Activated CD4-positive, alpha-beta T cell treated with anti-CD3 and anti-CD28 coated beads, Interleukin-2, amount 10 ng/mL, durations not matched to agents 24 days and 14 days (primary cell): ENCODE results near the gene C19orf25. TPM values are rescaled to one million over a fixed set of nuclear protein-coding genes. Genes with fewer than 3 reads are reported as not detected.
"Not testable (repeated sequence)": the region's sequence is repeated elsewhere in the genome, so short reads cannot be mapped to it uniquely, and the experiment has no call there.

Experiments
- DNase-seq: peaks from one replicate; pipeline ENCODE4 v3.0.0; 2022
- H3K27ac Mint-ChIP-seq: one replicate; pipeline ENCODE4 v1.8.0; 2022; ENCODE audit warnings: mild to moderate bottlenecking, mixed read lengths
- H3K27me3 Mint-ChIP-seq: one replicate; pipeline ENCODE4 v1.8.0; 2022; ENCODE audit warnings: mixed read lengths
- H3K36me3 Mint-ChIP-seq: one replicate; pipeline ENCODE4 v1.8.0; 2022; ENCODE audit warnings: low read depth, mild to moderate bottlenecking, mixed read lengths
- H3K4me1 Mint-ChIP-seq: one replicate; pipeline ENCODE4 v1.8.0; 2021; ENCODE audit warnings: mixed read lengths
- H3K4me3 Mint-ChIP-seq: one replicate; pipeline ENCODE4 v1.8.0; 2022; ENCODE audit warnings: mild to moderate bottlenecking, moderate library complexity, mixed read lengths
- H3K9me3 Mint-ChIP-seq: one replicate; pipeline ENCODE4 v1.8.0; 2021; ENCODE audit warnings: mixed read lengths
- intact Hi-C: fragments of 100-400 bp; cut with micrococcal nuclease; formaldehyde crosslinking; loops from one replicate; pipeline ENCODE4 v1.15.1; 2023
- total RNA-seq: library from RNA; stranded (reverse); gene quantifications from 2 replicates; pipeline ENCODE4 v1.2.3, GENCODE V29; 2022

The C19orf25 gene
- total RNA-seq, 1 donor from 2014 or later, result 38.0 TPM

DNA sequence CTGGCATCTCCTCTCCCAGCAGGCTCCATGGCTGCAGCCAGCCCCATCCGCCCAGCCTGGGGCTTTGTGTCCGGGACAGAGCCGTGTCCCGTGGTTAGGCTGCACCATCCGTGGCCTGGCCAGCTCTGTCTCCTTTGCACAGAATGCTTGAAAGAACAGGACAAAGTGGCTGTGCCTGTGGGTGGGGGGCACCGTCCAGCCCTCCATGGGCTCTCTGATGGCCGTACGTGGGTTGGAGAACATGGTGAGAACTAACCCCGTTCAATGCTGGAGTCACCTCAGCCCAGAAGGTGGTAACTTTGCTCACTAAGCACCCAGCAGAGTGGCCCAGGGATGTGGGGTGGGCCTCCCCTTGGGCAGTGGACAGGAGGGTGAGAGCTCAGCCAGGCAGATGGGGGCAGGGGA, 38.0 kb downstream of the C19orf25 start:
- Mint-ChIP-seq H3K4me1 (peaks cover 21% of the 10 kb centered on the region), H3K4me3 (peak overlapping the region; percentile 93), H3K9me3 (no peaks in the 10 kb centered on the region), H3K36me3 (peaks cover 43% of the 10 kb centered on the region), H3K27me3 (peaks cover 2% of the 10 kb centered on the region), H3K27ac (peak overlapping the region; percentile 62)
- DNase-seq, result no peak
- intact Hi-C loops, result no loop called here

DNA sequence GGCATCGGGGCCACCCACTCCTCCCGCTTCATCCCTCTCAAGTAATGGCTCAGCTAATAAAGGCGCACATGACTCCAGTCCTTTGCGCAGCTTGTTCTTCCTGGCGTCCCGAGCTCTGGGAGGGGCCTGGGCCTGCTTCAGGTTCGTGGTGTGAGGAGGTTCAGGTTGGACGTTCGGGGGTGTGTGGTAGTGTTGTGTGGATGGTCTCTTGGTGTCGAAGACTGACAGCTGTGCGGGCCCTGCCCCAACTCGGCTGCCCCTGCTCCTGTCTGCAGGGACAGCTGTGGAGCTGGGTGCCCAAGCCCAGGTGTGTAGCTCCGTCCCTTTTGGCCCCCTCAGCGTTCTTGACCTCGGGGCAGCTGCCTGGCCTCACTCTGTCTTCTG, 38.6 kb downstream of the C19orf25 start:
- intact Hi-C loops, result no loop called here
- Mint-ChIP-seq H3K27me3 (peaks cover under 1% of the 10 kb centered on the region), H3K36me3 (peaks cover 44% of the 10 kb centered on the region), H3K4me1 (peaks cover 21% of the 10 kb centered on the region), H3K4me3 (peak overlapping the region; percentile 93), H3K27ac (peak overlapping the region; percentile 74), H3K9me3 (no peaks in the 10 kb centered on the region)
- DNase-seq, result no peak

DNA sequence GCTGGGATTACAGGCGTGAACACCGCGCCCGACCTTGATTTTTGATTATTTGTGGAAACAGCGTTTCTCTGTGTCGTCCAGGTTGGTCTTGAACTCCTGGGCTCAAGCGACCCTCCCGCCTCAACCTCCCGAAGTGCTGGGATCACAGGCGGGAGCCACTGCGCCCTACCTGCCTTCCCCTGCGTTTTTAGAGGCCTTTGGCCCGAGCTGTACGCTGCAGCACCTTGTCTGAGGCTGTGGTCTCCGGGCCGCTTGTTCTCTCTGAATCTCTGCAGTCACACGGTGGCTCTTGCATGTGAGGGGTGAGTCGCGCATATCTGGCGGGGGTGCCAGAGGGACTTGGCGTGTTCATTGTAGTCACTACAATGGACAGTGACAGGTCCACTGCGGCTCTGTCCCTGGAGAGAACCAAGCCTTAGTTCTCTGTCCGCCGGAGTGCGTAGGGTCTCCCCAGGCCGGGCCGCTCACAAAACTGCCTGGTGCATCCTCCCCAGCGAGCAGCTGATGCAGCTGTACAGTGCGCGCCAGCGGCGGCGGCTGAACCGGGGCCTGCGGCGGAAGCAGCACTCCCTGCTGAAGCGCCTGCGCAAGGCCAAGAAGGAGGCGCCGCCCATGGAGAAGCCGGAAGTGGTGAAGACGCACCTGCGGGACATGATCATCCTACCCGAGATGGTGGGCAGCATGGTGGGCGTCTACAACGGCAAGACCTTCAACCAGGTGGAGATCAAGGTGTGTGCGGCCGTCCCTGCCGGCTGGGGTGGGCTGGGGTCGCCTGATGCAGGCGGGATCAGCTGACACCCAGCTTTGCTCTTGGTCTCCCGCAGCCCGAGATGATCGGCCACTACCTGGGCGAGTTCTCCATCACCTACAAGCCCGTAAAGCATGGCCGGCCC, 39.2 kb downstream of the C19orf25 start:
- Mint-ChIP-seq H3K4me3 (peak overlapping the region; percentile 93), H3K27ac (peak overlapping the region; percentile 83), H3K4me1 (peaks cover 21% of the 10 kb centered on the region), H3K36me3 (peaks cover 47% of the 10 kb centered on the region)
- intact Hi-C loops, result loop anchor here (5.0 kb wide), 1 partner anchor 38 kb away; the partner anchor contains the start of gene C19orf25
- DNase-seq, H3K27me3 Mint-ChIP-seq, H3K9me3 Mint-ChIP-seq: not testable (repeated sequence)

DNA sequence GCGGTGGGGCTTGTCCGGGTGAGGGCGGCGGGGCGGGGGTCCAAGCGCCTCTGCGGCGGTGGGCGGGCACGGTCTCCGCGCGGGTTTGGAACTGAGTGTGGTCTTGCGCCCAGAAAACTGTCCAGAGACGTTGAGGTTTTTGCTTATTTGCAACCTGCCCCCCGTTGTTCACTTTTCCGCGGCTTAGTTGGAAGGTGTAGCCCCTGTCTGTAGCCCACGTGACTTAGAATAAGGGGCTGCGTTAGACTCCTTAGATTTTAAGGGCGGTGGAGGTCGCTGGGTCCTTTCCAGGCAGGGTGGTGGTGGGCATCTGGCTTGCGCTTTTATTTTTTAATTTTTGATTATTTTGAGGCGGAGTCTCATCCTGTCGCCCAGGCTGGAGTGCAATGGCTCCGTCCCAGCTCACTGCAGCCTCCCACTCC, 40.1 kb downstream of the C19orf25 start:
- no peaks in the 10 kb centered on the region for H3K9me3 Mint-ChIP-seq
- peak overlapping the region; percentile 93 for H3K4me3 Mint-ChIP-seq
- H3K27ac Mint-ChIP-seq, result peak overlapping the region; percentile 83
- H3K4me1 Mint-ChIP-seq, result peaks cover 18% of the 10 kb centered on the region
- DNase-seq, result no peak
- H3K36me3 Mint-ChIP-seq, result peaks cover 47% of the 10 kb centered on the region
- intact Hi-C loops, result loop anchor here (1.0 to 5.0 kb wide), 2 partner anchors 32 to 38 kb away; partner anchors contain the start of genes C19orf25 and DAZAP1
- H3K27me3 Mint-ChIP-seq, result no peaks in the 10 kb centered on the region

DNA sequence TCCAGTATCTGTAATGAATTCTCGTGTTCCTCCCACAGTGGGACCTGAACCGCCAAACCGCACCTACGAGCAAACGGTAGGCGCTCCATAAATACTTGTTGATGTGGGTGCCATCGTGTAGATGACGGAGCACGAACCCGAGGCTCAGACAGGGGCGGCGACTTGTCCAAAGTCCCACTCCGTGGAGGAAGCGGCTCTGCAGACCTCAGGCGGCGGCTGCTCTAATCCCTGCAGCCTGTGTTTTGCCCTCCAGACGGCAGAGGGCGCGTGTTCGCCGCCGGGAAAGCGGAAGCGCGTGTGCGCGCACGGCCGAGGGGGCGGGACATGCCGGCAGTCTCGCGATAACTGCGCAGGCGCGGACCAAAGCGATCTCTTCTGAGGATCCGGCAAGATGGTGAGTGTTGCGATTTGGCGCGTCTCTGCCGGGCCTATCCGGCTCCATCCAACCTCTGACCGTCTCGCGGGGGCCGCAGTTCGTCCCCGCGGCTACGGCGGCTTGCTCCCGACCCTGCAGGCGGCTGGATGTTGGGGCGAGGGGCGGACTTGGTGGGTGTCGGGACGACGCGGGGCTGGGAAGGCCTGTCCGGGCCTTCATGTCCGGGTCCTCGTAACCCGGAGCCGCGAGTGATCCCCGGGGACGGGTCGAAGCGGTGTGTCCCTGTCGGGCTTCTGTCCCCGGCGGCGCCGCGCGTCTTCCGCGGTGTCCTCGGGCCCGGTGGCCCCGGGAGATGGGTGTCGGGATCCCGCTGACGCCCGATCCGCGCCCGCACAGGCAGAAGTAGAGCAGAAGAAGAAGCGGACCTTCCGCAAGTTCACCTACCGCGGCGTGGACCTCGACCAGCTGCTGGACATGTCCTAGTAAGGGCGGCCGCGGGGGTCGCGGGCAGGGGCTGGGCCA, 40.7 kb downstream of the C19orf25 start, which contains the start of gene RPS15:
TSS of gene RPS15 (plus strand) at position 362 of the 898 bp plus-strand sequence. CDS start at position 392, 30 bp downstream.
- intact Hi-C loops, result loop anchor here (1.0 to 5.0 kb wide), 2 partner anchors 31 to 39 kb away; partner anchors contain the start of genes C19orf25 and DAZAP1
- Mint-ChIP-seq H3K36me3 (peaks cover 47% of the 10 kb centered on the region), H3K4me1 (peaks cover 18% of the 10 kb centered on the region), H3K9me3 (no peaks in the 10 kb centered on the region), H3K27me3 (no peaks in the 10 kb centered on the region), H3K27ac (peak within 1 kb of the TSS; percentile 100), H3K4me3 (peak within 1 kb of the TSS; percentile 93)
- peak; percentile 99 for DNase-seq

DNA sequence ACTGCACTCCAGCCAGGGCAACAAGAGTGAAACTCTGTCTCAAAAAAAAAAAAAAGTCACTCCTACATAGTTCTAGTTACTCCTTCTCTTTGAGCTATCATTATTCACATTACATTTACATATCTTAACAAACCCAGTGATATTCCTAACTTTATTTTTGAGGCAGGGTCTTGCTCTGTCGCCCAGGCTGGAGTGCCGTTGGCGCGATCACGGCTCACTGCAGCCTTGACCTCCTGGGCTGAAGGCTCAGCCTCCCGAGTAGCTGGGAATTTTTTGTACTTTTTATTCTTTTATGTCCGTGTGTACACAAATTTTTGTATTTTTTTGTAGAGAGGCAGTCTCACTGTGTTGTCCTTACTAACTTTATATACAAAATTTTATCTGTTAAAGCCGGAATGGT, 41.4 kb downstream of the C19orf25 start:
- peaks cover 16% of the 10 kb centered on the region for H3K4me1 Mint-ChIP-seq
- intact Hi-C loops, result loop anchor here (1.0 to 5.0 kb wide), 2 partner anchors 30 to 40 kb away; partner anchors contain the start of genes C19orf25 and DAZAP1
- H3K4me3 Mint-ChIP-seq, result peak overlapping the region; percentile 93
- H3K9me3 Mint-ChIP-seq, result no peaks in the 10 kb centered on the region
- H3K36me3 Mint-ChIP-seq, result peaks cover 49% of the 10 kb centered on the region
- H3K27me3 Mint-ChIP-seq, result no peaks in the 10 kb centered on the region
- H3K27ac Mint-ChIP-seq, result no peak overlapping the region
- no peak for DNase-seq

DNA sequence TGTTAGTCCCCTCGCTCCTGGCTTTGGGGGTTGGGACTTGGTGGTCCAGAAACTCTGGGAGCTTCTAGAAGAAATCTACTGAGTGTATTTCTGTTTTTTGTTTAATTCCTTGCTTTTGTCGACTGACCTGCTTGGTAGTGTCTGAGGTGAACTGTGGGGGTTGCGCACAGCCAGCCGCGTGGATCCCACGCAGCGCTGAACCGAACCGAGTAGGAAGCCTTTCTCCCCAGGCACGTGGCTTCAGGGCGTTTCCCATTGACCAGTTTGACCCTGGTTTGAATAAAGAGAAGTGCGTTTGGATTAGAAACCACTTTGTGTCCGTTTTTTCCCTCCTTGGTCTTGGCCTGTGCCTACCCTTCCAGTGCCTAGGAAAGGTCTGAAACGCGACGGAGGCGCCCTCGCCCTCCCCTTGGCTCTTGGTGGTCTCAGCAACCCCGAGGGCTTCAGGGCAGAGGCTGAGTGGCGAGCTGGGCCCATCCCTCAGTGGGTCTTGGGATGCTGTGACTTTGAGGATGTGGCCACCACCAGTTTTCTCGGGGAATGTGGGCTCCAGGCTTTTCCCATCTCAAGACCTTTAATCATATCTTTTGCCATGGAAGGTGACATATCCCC, 43.5 kb downstream of the C19orf25 start:
- H3K27me3 Mint-ChIP-seq, result no peaks in the 10 kb centered on the region

DNA sequence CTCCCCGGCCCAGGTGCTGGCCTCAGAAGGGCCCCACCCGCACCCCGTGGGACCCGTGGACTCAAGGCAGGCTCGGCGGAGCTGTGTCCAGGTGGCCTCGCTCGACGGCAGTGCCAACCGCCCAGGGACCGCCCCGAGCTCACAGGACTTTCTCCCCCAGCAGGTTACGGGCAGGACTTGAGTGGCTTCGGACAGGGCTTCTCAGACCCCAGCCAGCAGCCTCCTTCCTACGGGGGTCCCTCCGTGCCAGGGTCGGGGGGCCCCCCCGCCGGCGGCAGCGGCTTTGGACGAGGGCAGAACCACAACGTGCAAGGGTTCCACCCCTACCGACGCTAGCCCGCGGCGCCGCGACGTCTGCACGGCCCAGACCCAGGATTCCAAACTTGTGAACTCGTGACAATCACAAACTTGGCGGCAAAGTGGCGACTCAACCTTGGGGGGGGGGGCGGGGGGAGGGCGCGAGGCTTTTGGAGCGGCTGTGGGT, 44.4 kb downstream of the C19orf25 start:
- Mint-ChIP-seq H3K36me3 (peaks cover 34% of the 10 kb centered on the region), H3K9me3 (no peaks in the 10 kb centered on the region), H3K4me3 (no peak overlapping the region), H3K27me3 (no peaks in the 10 kb centered on the region), H3K27ac (no peak overlapping the region), H3K4me1 (peaks cover 9% of the 10 kb centered on the region)
- DNase-seq, result no peak
- intact Hi-C loops, result loop anchor here (5.0 kb wide), 1 partner anchor 43 kb away; the partner anchor contains the start of gene C19orf25

More for the DNA sequence above, 43.5 kb downstream of the C19orf25 start:
- no peak overlapping the region for H3K4me3 Mint-ChIP-seq
- no peak overlapping the region for H3K27ac Mint-ChIP-seq
- intact Hi-C loops, result loop anchor here (5.0 kb wide), 1 partner anchor 42 kb away; the partner anchor contains the start of gene C19orf25
- H3K4me1 Mint-ChIP-seq, result peaks cover 13% of the 10 kb centered on the region
- peaks cover 39% of the 10 kb centered on the region for H3K36me3 Mint-ChIP-seq
- no peaks in the 10 kb centered on the region for H3K9me3 Mint-ChIP-seq
- no peak for DNase-seq

DNA sequence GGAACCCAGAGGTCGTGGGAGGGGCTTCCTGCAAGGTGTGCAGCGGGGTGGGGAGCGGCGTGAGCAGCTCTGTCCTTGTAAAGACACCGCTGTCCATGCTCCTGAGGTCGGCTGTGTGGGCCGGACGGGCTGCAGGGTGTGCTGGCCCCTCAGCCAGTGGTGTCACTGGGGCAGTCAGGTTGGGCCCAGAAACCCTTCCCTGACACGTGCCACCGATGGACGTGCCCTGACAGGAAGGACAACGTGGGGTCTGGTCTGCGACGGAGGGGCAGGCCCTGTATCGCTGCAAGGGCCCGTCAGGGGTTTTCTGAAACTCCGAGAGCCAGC, 45.0 kb downstream of the C19orf25 start:
- Mint-ChIP-seq H3K27me3 (no peaks in the 10 kb centered on the region), H3K27ac (no peak overlapping the region), H3K9me3 (no peaks in the 10 kb centered on the region), H3K4me1 (peaks cover 8% of the 10 kb centered on the region), H3K4me3 (no peak overlapping the region), H3K36me3 (peaks cover 28% of the 10 kb centered on the region)
- intact Hi-C loops, result no loop called here
- DNase-seq, result no peak

DNA sequence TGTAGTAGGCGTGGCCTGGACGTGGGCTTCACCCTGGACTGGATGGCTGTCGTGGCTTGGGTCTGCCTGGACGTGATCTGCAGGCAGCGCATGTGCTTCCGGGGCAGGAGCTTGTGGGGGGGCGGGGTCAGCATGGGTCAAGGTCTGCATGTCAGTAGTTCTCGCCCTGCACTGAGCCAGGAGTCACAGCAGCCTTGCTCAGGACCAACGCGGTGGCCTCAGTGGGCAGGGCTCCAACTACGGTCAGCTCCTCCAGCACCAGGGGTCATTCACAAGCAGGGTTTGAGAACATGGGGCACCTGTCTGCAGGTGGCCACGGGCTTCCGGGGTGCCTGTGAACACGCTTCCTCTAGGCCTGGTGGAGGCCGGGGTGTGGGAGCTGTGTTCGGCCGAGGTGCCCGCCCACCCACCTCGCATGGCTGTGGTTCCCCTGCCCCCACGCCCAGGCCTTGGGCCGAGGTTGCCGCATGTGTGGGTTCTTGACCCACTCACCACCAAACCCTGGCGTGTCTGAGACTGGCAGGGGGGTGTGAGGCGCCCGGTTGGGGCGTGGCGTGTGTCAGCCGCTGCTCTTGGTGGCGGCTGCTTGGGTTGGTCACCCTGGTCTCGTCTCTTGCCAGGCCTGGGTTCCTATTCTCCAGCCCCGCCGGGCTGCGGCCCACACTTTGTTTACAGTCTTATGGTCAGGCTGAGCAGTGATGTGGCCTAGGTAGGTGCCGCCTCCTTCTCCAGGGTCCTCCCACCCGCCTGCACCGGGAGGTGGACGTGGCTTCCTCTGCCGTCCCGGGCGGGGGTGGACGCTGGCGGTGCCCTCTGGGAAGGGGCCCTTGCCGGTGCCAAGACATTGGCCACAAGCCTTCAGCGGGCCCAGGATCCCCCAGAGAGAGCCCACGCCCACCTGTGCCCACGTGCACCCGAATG, 45.6 kb downstream of the C19orf25 start:
- intact Hi-C loops, result no loop called here
- H3K4me1 Mint-ChIP-seq, result peaks cover 8% of the 10 kb centered on the region
- H3K27ac Mint-ChIP-seq, result no peak overlapping the region
- no peaks in the 10 kb centered on the region for H3K27me3 Mint-ChIP-seq
- H3K9me3 Mint-ChIP-seq, result no peaks in the 10 kb centered on the region
- H3K36me3 Mint-ChIP-seq, result peaks cover 26% of the 10 kb centered on the region
- no peak for DNase-seq
- no peak overlapping the region for H3K4me3 Mint-ChIP-seq

DNA sequence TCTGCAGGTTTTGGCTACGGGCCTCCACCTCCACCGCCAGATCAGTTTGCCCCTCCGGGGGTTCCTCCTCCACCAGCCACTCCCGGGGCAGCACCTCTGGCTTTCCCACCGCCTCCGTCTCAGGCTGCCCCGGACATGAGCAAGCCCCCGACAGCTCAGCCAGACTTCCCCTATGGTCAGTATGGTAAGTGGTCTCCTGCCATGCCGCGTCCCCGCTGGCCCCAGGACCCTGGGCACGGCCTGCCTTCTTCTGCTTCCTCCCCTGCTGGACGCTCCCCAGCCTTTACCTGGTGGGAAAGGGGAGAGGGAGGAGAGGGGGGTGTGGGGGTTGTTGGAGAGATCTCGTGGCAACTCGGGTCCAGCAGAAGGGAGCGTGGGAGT, 46.5 kb downstream of the C19orf25 start:
- no peak for DNase-seq
- H3K27ac Mint-ChIP-seq, result no peak overlapping the region
- H3K9me3 Mint-ChIP-seq, result no peaks in the 10 kb centered on the region
- intact Hi-C loops, result no loop called here
- H3K4me1 Mint-ChIP-seq, result peaks cover under 1% of the 10 kb centered on the region
- peaks cover 27% of the 10 kb centered on the region for H3K36me3 Mint-ChIP-seq
- no peak overlapping the region for H3K4me3 Mint-ChIP-seq
- H3K27me3 Mint-ChIP-seq, result no peaks in the 10 kb centered on the region

DNA sequence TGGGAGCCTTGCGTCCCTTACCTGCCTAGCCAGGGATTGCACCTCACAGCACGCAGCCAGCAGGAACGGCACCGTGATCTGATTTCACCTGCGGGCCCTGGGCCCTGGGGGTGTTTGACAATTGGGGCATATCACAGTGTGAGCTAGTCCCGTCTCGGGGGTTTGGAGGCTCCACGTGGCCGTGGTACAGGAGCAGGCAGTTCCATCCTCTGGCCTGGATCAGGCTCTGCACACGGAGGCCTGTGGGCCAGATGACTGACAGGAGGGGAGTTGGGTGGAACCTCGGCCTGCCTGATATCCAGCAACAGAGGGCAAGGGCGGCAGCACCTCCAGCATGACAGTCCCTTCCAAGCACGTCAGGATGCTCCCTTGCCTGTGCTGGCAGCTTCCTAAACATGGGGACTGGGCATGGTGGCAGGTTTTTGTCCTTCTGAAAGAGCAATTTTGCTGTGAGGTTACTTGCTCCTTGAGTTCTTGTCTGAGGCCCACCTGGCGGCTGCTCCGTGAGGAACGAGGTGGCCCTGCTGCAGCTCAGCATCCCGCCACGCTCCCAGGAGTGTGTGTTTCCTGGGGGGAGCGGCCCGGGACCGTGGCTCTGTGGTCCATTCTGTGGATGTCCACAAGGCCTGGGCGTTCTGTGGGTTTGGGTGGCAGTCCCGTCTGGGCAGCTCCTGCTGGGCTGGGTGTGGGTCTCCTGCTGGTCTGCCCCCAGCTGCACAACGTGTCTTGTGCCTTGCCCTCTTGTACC, 47.1 kb downstream of the C19orf25 start:
- intact Hi-C loops, result no loop called here
- no peak for DNase-seq
- Mint-ChIP-seq H3K4me3 (no peak overlapping the region), H3K4me1 (no peaks in the 10 kb centered on the region), H3K27me3 (no peaks in the 10 kb centered on the region), H3K27ac (no peak overlapping the region), H3K36me3 (peaks cover 27% of the 10 kb centered on the region), H3K9me3 (no peaks in the 10 kb centered on the region)
